ENCODE results near the gene MS4A4A.

GRCh38 chr11:60334005-60334620 is 53.6 kb downstream of the MS4A4A start:
- TF ChIP-seq CTCF (IDR thresholded peaks at IDR 0.05), result peak; percentile 48 to 73 (median 60)
- TF ChIP-seq POLR2A (IDR thresholded peaks at IDR 0.05), result no peak

Measured in body of pancreas (tissue), 4 donors.